ENCODE results near the gene TJP1.
"Not testable (repeated sequence)": the region's sequence is repeated elsewhere in the genome, so short reads cannot be mapped to it uniquely, and the experiment has no call there.

TJP1 gene

GRCh38 chr15:29708519-29708918 is 113.7 kb downstream of the TJP1 start:
- no peak for DNase-seq (ENCODE audit: low read depth in 1 of 2, low spot score in 1 of 2)

GRCh38 chr15:29704950-29705597 is 117.2 kb downstream of the TJP1 start:
- no peak for DNase-seq (ENCODE audit: low read depth in 1 of 2, low spot score in 1 of 2)

GRCh38 chr15:29701151-29701550 is 121.1 kb downstream of the TJP1 start:
- DNase-seq (ENCODE audit: low read depth in 1 of 2, low spot score in 1 of 2) = no peak

GRCh38 chr15:29700296-29700695 is 122.0 kb downstream of the TJP1 start:
- DNase-seq (ENCODE audit: low read depth in 1 of 2, low spot score in 1 of 2) = no peak

GRCh38 chr15:29699791-29700190 is 122.5 kb downstream of the TJP1 start:
- no peak for DNase-seq (ENCODE audit: low read depth in 1 of 2, low spot score in 1 of 2)

- no peak for DNase-seq (ENCODE audit: low read depth in 1 of 2, low spot score in 1 of 2)
Observed at GRCh38 chr15:29698030-29698701, 124.1 kb downstream of the TJP1 start.

GRCh38 chr15:29696950-29697738 is 125.1 kb downstream of the TJP1 start:
- no peak for DNase-seq (ENCODE audit: low read depth in 1 of 2, low spot score in 1 of 2)

- DNase-seq (ENCODE audit: low read depth in 1 of 2, low spot score in 1 of 2) = not testable (repeated sequence)
Observed at GRCh38 chr15:29696506-29696905, 125.8 kb downstream of the TJP1 start.

- no peak for DNase-seq (ENCODE audit: low read depth in 1 of 2, low spot score in 1 of 2)
Observed at GRCh38 chr15:29695489-29696167, 126.6 kb downstream of the TJP1 start.

- no peak for DNase-seq (ENCODE audit: low read depth in 1 of 2, low spot score in 1 of 2)
Observed at GRCh38 chr15:29693225-29693624, 129.0 kb downstream of the TJP1 start.

GRCh38 chr15:29692527-29692926 is 129.7 kb downstream of the TJP1 start:
- DNase-seq (ENCODE audit: low read depth in 1 of 2, low spot score in 1 of 2) = no peak

GRCh38 chr15:29690765-29691475 is 131.3 kb downstream of the TJP1 start:
- DNase-seq (ENCODE audit: low read depth in 1 of 2, low spot score in 1 of 2) = no peak

- DNase-seq (ENCODE audit: low read depth in 1 of 2, low spot score in 1 of 2) = no peak
Observed at GRCh38 chr15:29689287-29689986, 132.8 kb downstream of the TJP1 start.

GRCh38 chr15:29688506-29689286 is 133.6 kb downstream of the TJP1 start:
- no peak for DNase-seq (ENCODE audit: low read depth in 1 of 2, low spot score in 1 of 2)

- no peak for DNase-seq (ENCODE audit: low read depth in 1 of 2, low spot score in 1 of 2)
Observed at GRCh38 chr15:29687939-29688505, 134.2 kb downstream of the TJP1 start.

- DNase-seq (ENCODE audit: low read depth in 1 of 2, low spot score in 1 of 2) = no peak
Observed at GRCh38 chr15:29687204-29687815, 135.0 kb downstream of the TJP1 start.

- no peak for DNase-seq (ENCODE audit: low read depth in 1 of 2, low spot score in 1 of 2)
Observed at GRCh38 chr15:29686445-29687203, 135.6 kb downstream of the TJP1 start.

- DNase-seq (ENCODE audit: low read depth in 1 of 2, low spot score in 1 of 2) = no peak
Observed at GRCh38 chr15:29686079-29686425, 136.2 kb downstream of the TJP1 start.
